ENCODE measurements around the gene RSL1D1.

DNA sequence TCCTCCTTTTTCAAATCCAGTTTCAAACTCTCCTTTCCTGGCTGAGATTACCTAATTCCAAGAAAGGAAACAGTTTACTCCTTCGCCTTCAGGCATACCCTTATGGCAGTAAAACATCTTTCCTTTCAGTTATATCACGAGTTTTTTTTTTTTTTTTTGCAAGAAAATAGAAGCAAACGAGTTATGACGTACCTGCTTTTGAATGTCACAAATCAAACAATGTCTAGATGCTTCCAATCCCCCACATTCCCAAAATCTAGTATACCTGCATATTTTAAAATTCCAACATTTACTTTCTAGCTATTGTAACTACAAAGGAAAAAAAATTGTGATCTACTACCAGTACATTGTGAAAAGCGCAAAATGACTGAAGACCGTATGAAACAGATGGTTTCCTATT, 35.5 kb upstream of the RSL1D1 start:
- TF ChIP-seq, protein P1, sequence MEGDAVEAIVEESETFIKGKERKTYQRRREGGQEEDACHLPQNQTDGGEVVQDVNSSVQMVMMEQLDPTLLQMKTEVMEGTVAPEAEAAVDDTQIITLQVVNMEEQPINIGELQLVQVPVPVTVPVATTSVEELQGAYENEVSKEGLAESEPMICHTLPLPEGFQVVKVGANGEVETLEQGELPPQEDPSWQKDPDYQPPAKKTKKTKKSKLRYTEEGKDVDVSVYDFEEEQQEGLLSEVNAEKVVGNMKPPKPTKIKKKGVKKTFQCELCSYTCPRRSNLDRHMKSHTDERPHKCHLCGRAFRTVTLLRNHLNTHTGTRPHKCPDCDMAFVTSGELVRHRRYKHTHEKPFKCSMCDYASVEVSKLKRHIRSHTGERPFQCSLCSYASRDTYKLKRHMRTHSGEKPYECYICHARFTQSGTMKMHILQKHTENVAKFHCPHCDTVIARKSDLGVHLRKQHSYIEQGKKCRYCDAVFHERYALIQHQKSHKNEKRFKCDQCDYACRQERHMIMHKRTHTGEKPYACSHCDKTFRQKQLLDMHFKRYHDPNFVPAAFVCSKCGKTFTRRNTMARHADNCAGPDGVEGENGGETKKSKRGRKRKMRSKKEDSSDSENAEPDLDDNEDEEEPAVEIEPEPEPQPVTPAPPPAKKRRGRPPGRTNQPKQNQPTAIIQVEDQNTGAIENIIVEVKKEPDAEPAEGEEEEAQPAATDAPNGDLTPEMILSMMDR (IDR thresholded peaks at IDR 0.05) = no peak
- TF ChIP-seq, protein P2, sequence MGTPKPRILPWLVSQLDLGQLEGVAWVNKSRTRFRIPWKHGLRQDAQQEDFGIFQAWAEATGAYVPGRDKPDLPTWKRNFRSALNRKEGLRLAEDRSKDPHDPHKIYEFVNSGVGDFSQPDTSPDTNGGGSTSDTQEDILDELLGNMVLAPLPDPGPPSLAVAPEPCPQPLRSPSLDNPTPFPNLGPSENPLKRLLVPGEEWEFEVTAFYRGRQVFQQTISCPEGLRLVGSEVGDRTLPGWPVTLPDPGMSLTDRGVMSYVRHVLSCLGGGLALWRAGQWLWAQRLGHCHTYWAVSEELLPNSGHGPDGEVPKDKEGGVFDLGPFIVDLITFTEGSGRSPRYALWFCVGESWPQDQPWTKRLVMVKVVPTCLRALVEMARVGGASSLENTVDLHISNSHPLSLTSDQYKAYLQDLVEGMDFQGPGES (IDR thresholded peaks at IDR 0.05; ENCODE audit: low read depth, low read length) = no peak
- no peak for TF ChIP-seq RAD21 (IDR thresholded peaks at IDR 0.05; ENCODE audit: low read length)
- no peak for TF ChIP-seq MXI1 (IDR thresholded peaks at IDR 0.05; ENCODE audit: low read depth, low read length)
- no peak for TF ChIP-seq POLR2AphosphoS5 (IDR thresholded peaks at IDR 0.05; ENCODE audit: low read depth, low read length)
- TF ChIP-seq FOXJ3 (CRISPR knock-in tag; IDR thresholded peaks at IDR 0.05) = no peak
- TF ChIP-seq TEAD4 (IDR thresholded peaks at IDR 0.05; ENCODE audit: borderline replicate concordance, insufficient read depth) = no peak
- no peak for TF ChIP-seq EZH2phosphoT487 (IDR thresholded peaks at IDR 0.05; ENCODE audit: borderline replicate concordance, low read depth)
- TF ChIP-seq, protein P3, sequence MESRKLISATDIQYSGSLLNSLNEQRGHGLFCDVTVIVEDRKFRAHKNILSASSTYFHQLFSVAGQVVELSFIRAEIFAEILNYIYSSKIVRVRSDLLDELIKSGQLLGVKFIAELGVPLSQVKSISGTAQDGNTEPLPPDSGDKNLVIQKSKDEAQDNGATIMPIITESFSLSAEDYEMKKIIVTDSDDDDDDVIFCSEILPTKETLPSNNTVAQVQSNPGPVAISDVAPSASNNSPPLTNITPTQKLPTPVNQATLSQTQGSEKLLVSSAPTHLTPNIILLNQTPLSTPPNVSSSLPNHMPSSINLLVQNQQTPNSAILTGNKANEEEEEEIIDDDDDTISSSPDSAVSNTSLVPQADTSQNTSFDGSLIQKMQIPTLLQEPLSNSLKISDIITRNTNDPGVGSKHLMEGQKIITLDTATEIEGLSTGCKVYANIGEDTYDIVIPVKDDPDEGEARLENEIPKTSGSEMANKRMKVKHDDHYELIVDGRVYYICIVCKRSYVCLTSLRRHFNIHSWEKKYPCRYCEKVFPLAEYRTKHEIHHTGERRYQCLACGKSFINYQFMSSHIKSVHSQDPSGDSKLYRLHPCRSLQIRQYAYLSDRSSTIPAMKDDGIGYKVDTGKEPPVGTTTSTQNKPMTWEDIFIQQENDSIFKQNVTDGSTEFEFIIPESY (IDR thresholded peaks at IDR 0.05; ENCODE audit: borderline replicate concordance, low read depth) = no peak
- TF ChIP-seq, protein P4, sequence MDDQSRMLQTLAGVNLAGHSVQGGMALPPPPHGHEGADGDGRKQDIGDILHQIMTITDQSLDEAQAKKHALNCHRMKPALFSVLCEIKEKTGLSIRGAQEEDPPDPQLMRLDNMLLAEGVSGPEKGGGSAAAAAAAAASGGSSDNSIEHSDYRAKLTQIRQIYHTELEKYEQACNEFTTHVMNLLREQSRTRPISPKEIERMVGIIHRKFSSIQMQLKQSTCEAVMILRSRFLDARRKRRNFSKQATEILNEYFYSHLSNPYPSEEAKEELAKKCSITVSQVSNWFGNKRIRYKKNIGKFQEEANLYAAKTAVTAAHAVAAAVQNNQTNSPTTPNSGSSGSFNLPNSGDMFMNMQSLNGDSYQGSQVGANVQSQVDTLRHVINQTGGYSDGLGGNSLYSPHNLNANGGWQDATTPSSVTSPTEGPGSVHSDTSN (IDR thresholded peaks at IDR 0.05) = no peak
